Measurements from ENCODE around the gene HIPK2. TPM values are rescaled to one million over a fixed set of nuclear protein-coding genes. Genes with fewer than 3 reads are reported as not detected.
A peak's percentile ranks its signal among the peaks of the same experiment; 100 is the strongest.

The HIPK2 gene
- total and polyA plus RNA-seq, 2 of the 4 experiments (the other 2 are of a cell fraction) = 22.0 to 27.1 TPM

- in situ Hi-C loops (cut with MboI; ENCODE audit: low sequenced_read_pairs) = loop anchor here (10.0 kb wide), 1 partner anchor 128 kb away; no protein-coding TSS in a partner anchor
- H3K9me1 ChIP-seq (ENCODE audit: insufficient read depth, low read length) = peaks cover 30% of the 10 kb centered on the region
- peak overlapping the region; percentile 12 for H2BK5ac ChIP-seq (ENCODE audit: low read depth, low read length, poor library complexity, severe bottlenecking)
- H3K36me3 ChIP-seq (ENCODE audit: control insufficient read depth, insufficient read depth, low read length) = peaks cover 27% of the 10 kb centered on the region
- no peak overlapping the region for H3K9ac ChIP-seq (ENCODE audit: low read depth, low read length)
- peak overlapping the region; percentile 90 for H2AK5ac ChIP-seq (ENCODE audit: low read depth, low read length)
- dilution Hi-C loops (cut with HindIII; ENCODE audit: low sequenced_read_pairs, unreplicated experiment) = no loop called here
- peak overlapping the region; percentile 58; the same call in 1 of the 2 replicates for H3K23ac ChIP-seq (ENCODE audit: low read depth, low read length)
- ATAC-seq (ENCODE audit: low read depth) (no peak), DNase-seq (no peak)
- CTCF ChIA-PET = no interaction called here
- no peak overlapping the region for H2AFZ ChIP-seq (replicated peaks; ENCODE audit: low read length, poor library complexity)
- H2BK15ac ChIP-seq (ENCODE audit: low read depth, low read length) = peak overlapping the region; percentile 64; the same call in 1 of the 3 replicates
- H3K27me3 ChIP-seq (ENCODE audit: control insufficient read depth, insufficient read depth, low read length) = no peaks in the 10 kb centered on the region
- 96% methylated on average over 4 of the region's 6 CpGs; no CpG with 5 or more reads in 1 of the 2 experiments for WGBS, 2 experiments (ENCODE audit: extremely low coverage in 2 of 2, insufficient read length in 1 of 2)
- peak overlapping the region; percentile 18 for H2AK9ac ChIP-seq (replicated peaks; ENCODE audit: low read depth, low read length, poor library complexity)
- peak overlapping the region; percentile 52; the same call in 1 of the 2 replicates for H2BK20ac ChIP-seq (ENCODE audit: low read depth, low read length)
- H4K20me1 ChIP-seq (ENCODE audit: insufficient read depth, low read length) = peaks cover 67% of the 10 kb centered on the region
- H3K79me1 ChIP-seq (ENCODE audit: low read depth in 1 of 2, low read length in 2 of 2) = peaks cover 8 to 68% of the 10 kb centered on the region in 2 experiments
- no peak overlapping the region for H3K4me3 ChIP-seq (ENCODE audit: insufficient read depth, low read depth, low read length)
- H3K56ac ChIP-seq (ENCODE audit: extremely low read depth, insufficient read depth, low read length) = no peak overlapping the region
- POLR2A ChIA-PET (ENCODE audit: unreplicated experiment) = no interaction called here
- intact Hi-C loops (cut with micrococcal nuclease) = loop anchor here (5.0 kb wide), 1 partner anchor 41 kb away; no protein-coding TSS in a partner anchor
- peak overlapping the region; percentile 52 for H4K5ac ChIP-seq (ENCODE audit: low read depth, low read length)
- peak overlapping the region; percentile 85 for H3K4ac ChIP-seq (ENCODE audit: low read depth, low read length)
- H3K4me2 ChIP-seq (ENCODE audit: low read depth, low read length) = peak overlapping the region; percentile 40; the same call in 1 of the 2 replicates
- H4K8ac ChIP-seq (ENCODE audit: low read depth in 2 of 2, low read length in 2 of 2) = peak overlapping the region; percentile 9 to 68; a peak in 3 of 4 replicates
- H3K4me1 ChIP-seq (ENCODE audit: control insufficient read depth, insufficient read depth, low read length) = peaks cover 35% of the 10 kb centered on the region
- peak overlapping the region; percentile 43 for H4K91ac ChIP-seq (ENCODE audit: insufficient read depth, low read depth, low read length)
- no peaks in the 10 kb centered on the region for H3K9me3 ChIP-seq (ENCODE audit: control insufficient read depth, insufficient read depth, low read length)
- H3K14ac ChIP-seq (replicated peaks; ENCODE audit: low read depth, low read length) = 0 out of 2 replicates have a peak overlapping the region, but pooled peaks have one; percentile 59
- H2BK120ac ChIP-seq (ENCODE audit: low read depth, low read length) = peak overlapping the region; percentile 76
- H3K27ac ChIP-seq (ENCODE audit: insufficient read depth, low read length) = peak overlapping the region; percentile 13; the same call in 1 of the 2 replicates
- BruUV-seq (replicated peaks) = no TSS peak
- 0 out of 2 replicates have a peak overlapping the region, but pooled peaks have one; percentile 28 for H3K18ac ChIP-seq (ENCODE audit: low read depth, low read length)
- TF ChIP-seq SMC3 (IDR thresholded peaks at IDR 0.05; ENCODE audit: low read depth, low read length) = no peak
- no peak for TF ChIP-seq BHLHE40 (IDR thresholded peaks at IDR 0.05; ENCODE audit: low read depth, low read length)
- TF ChIP-seq RAD21 (IDR thresholded peaks at IDR 0.05; ENCODE audit: low read length) = no peak
- TF ChIP-seq, protein P1, sequence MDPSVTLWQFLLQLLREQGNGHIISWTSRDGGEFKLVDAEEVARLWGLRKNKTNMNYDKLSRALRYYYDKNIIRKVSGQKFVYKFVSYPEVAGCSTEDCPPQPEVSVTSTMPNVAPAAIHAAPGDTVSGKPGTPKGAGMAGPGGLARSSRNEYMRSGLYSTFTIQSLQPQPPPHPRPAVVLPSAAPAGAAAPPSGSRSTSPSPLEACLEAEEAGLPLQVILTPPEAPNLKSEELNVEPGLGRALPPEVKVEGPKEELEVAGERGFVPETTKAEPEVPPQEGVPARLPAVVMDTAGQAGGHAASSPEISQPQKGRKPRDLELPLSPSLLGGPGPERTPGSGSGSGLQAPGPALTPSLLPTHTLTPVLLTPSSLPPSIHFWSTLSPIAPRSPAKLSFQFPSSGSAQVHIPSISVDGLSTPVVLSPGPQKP (IDR thresholded peaks at IDR 0.05; ENCODE audit: borderline replicate concordance, low read depth, low read length) = no peak
- no peak for TF ChIP-seq CEBPB (IDR thresholded peaks at IDR 0.05; ENCODE audit: low read depth, low read length)
- no peak for TF ChIP-seq CHD1 (IDR thresholded peaks at IDR 0.05; ENCODE audit: low read depth, low read length)
- no peak for TF ChIP-seq MAZ (IDR thresholded peaks at IDR 0.05; ENCODE audit: borderline replicate concordance, low read depth, low read length)
- no peak for TF ChIP-seq MAFK (IDR thresholded peaks at IDR 0.05; ENCODE audit: low read depth, low read length)
- TF ChIP-seq USF2 (IDR thresholded peaks at IDR 0.05; ENCODE audit: low read depth, low read length) = no peak
- no peak for TF ChIP-seq RFX5 (IDR thresholded peaks at IDR 0.05; ENCODE audit: low read depth, low read length)
- TF ChIP-seq MXI1 (IDR thresholded peaks at IDR 0.05; ENCODE audit: borderline replicate concordance, low read depth, low read length) = no peak
- no peak for TF ChIP-seq NFE2L2 (IDR thresholded peaks at IDR 0.05; ENCODE audit: low read depth, low read length)
- TF ChIP-seq CTCF (conservative IDR thresholded peaks at IDR 0.05; ENCODE audit: low read depth, low read length) = no peak
- no peak for TF ChIP-seq POLR2A (IDR thresholded peaks at IDR 0.05; ENCODE audit: low read depth, low read length)
Observed at GRCh38 chr7:139772873-139773272, 4.9 kb downstream of the HIPK2 start.

Data from IMR-90 (cell line).